Astrocyte of the spinal cord (primary cell): Measurements from ENCODE around the gene ANGPTL3.
A peak's percentile ranks its signal among the peaks of the same experiment; 100 is the strongest.

Source experiments
- DNase-seq: peaks from one replicate; pipeline ENCODE4 v3.0.0; 2011; ENCODE audit warnings: low read depth, low spot score
- H3K4me3 ChIP-seq: 2 replicates; pipeline ENCODE4 v1.5.1; 2011; ENCODE audit warnings: low read depth, mild to moderate bottlenecking, low read length, moderate library complexity
- CTCF ChIP-seq: IDR thresholded peaks from 2 replicates; pipeline ENCODE4 v1.5.1; 2012; ENCODE audit warnings: low read depth, mild to moderate bottlenecking, low read length, inconsistent platforms
- in situ Hi-C: cut with HindIII; loops from 2 replicates; pipeline ENCODE4 v1.10.0; 2017; ENCODE audit warnings: low sequenced_read_pairs

Gene ANGPTL3

GRCh38 chr1:62588000-62588399 lies 9.3 kb upstream of the ANGPTL3 start:
- peak; percentile 62 for DNase-seq
- TF ChIP-seq CTCF, result no peak
- in situ Hi-C loops, result no loop called here
- H3K4me3 ChIP-seq, result no peak overlapping the region

GRCh38 chr1:62589321-62589720 lies 8.0 kb upstream of the ANGPTL3 start:
- no peak overlapping the region for H3K4me3 ChIP-seq
- in situ Hi-C loops, result no loop called here
- no peak for TF ChIP-seq CTCF
- peak; percentile 85 for DNase-seq

GRCh38 chr1:62590255-62590969 lies 6.9 kb upstream of the ANGPTL3 start:
- H3K4me3 ChIP-seq, result no peak overlapping the region
- in situ Hi-C loops, result no loop called here
- DNase-seq, result no peak
- no peak for TF ChIP-seq CTCF

GRCh38 chr1:62590970-62591368 lies 6.4 kb upstream of the ANGPTL3 start:
- no peak for TF ChIP-seq CTCF

GRCh38 chr1:62593825-62594394 lies 3.4 kb upstream of the ANGPTL3 start:
- H3K4me3 ChIP-seq, result no peak overlapping the region
- no peak for DNase-seq
- in situ Hi-C loops, result no loop called here
- TF ChIP-seq CTCF, result no peak

More at GRCh38 chr1:62590970-62591368, 6.4 kb upstream of the ANGPTL3 start:
- in situ Hi-C loops, result no loop called here
- H3K4me3 ChIP-seq, result no peak overlapping the region
- no peak for DNase-seq

- no peak for TF ChIP-seq CTCF
- in situ Hi-C loops, result no loop called here
- DNase-seq, result no peak
- H3K4me3 ChIP-seq, result no peak overlapping the region
Measured at GRCh38 chr1:62595647-62596046, 1.7 kb upstream of the ANGPTL3 start.
